ENCODE measurements around the gene FHL2. TPM values are rescaled to one million over a fixed set of nuclear protein-coding genes. Genes with fewer than 3 reads are reported as not detected.

FHL2 gene
- total and polyA plus RNA-seq, 9 donors, result 27.5 to 63.5 (median 37.4) TPM

DNA sequence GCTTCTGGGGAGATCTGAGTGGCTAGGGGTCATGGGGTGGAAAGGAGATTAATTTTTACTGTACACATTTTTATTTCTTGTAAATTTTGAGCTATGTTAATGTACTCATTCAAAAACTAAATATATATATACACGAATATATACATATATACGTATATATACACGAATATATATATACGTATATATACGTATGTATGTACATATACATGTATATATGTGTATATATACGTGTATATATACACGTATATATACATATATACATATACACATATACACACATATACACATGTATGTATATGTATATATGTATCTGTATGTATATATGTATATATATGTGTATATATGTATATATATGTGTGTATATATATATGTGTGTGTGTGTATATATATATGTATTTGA lies 3.0 kb upstream of the FHL2 start:
- WGBS (ENCODE audit: insufficient coverage), result no CpG with 5 or more reads among the region's 7 CpGs
- H3K4me3 ChIP-seq (ENCODE audit: low read length), result no peak overlapping the region
- no peak overlapping the region for H3K27ac ChIP-seq (ENCODE audit: low read length)
- H3K27me3 ChIP-seq (ENCODE audit: control insufficient read depth, insufficient read depth, low read length), result peaks cover 8% of the 10 kb centered on the region
- H3K4me1 ChIP-seq (ENCODE audit: control insufficient read depth, insufficient read depth, low read length), result peaks cover 12% of the 10 kb centered on the region
- no peaks in the 10 kb centered on the region for H3K36me3 ChIP-seq (ENCODE audit: control insufficient read depth, insufficient read depth, low read length)
- no peaks in the 10 kb centered on the region for H3K9me3 ChIP-seq (replicated peaks; ENCODE audit: control insufficient read depth, low read depth, low read length)
- DNase-seq, result no peak

DNA sequence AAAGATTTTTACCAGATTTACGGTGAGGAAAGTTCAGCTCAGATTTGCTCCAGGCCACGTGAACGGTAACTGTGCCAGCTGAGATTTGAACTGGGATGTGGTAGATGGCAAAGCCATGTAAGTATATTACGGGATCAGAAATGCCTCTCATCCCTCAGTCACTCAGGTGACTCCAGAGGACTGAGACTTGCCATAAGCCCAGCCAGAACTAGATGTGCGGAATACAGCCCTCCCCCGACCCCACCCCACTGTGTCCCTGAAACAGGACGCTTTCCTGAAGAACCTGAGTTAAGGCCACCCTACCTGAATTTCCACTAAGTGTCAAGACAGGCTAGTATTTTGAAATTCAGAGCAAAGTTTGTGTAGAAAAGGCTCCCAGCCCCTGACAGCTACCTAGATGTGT lies 1.3 kb upstream of the FHL2 start:
- Histone ChIP-seq H3K9me3 (replicated peaks; ENCODE audit: control insufficient read depth, low read depth, low read length) (no peaks in the 10 kb centered on the region), H3K27ac (ENCODE audit: low read length) (no peak overlapping the region), H3K4me3 (ENCODE audit: low read length) (no peak overlapping the region), H3K4me1 (ENCODE audit: control insufficient read depth, insufficient read depth, low read length) (peaks cover 18% of the 10 kb centered on the region), H3K36me3 (ENCODE audit: control insufficient read depth, insufficient read depth, low read length) (peaks cover 4% of the 10 kb centered on the region), H3K27me3 (ENCODE audit: control insufficient read depth, insufficient read depth, low read length) (peaks cover 8% of the 10 kb centered on the region)
- 100% methylated on average over 2 of the region's 7 CpGs for WGBS (ENCODE audit: insufficient coverage)
- DNase-seq, result no peak

- Histone ChIP-seq H3K4me1 (ENCODE audit: control insufficient read depth, insufficient read depth, low read length) (peaks cover 15% of the 10 kb centered on the region), H3K27ac (ENCODE audit: low read length) (peak overlapping the region; percentile 21), H3K9me3 (replicated peaks; ENCODE audit: control insufficient read depth, low read depth, low read length) (no peaks in the 10 kb centered on the region), H3K4me3 (ENCODE audit: low read length) (peak overlapping the region; percentile 35), H3K27me3 (ENCODE audit: control insufficient read depth, insufficient read depth, low read length) (peaks cover 8% of the 10 kb centered on the region), H3K36me3 (ENCODE audit: control insufficient read depth, insufficient read depth, low read length) (peaks cover 4% of the 10 kb centered on the region)
- DNase-seq, result no peak
- 45% methylated on average over 29 of the region's 38 CpGs for WGBS (ENCODE audit: insufficient coverage)
Observed at GRCh38 chr2:105399207-105399861, 483 bp upstream of the FHL2 start.

GRCh38 chr2:105397953-105398335 lies 907 bp downstream of the FHL2 start:
- Histone ChIP-seq H3K4me3 (ENCODE audit: low read length) (peak overlapping the region; percentile 78), H3K27ac (ENCODE audit: low read length) (peak overlapping the region; percentile 79), H3K27me3 (ENCODE audit: control insufficient read depth, insufficient read depth, low read length) (peaks cover 8% of the 10 kb centered on the region), H3K36me3 (ENCODE audit: control insufficient read depth, insufficient read depth, low read length) (peaks cover 4% of the 10 kb centered on the region), H3K9me3 (replicated peaks; ENCODE audit: control insufficient read depth, low read depth, low read length) (no peaks in the 10 kb centered on the region), H3K4me1 (ENCODE audit: control insufficient read depth, insufficient read depth, low read length) (peaks cover 22% of the 10 kb centered on the region)
- WGBS (ENCODE audit: insufficient coverage), result no CpG with 5 or more reads among the region's 6 CpGs
- no peak for DNase-seq

GRCh38 chr2:105397025-105397722 lies 1.7 kb downstream of the FHL2 start:
- Histone ChIP-seq H3K36me3 (ENCODE audit: control insufficient read depth, insufficient read depth, low read length) (peaks cover 4% of the 10 kb centered on the region), H3K4me1 (ENCODE audit: control insufficient read depth, insufficient read depth, low read length) (peaks cover 22% of the 10 kb centered on the region), H3K4me3 (ENCODE audit: low read length) (peak overlapping the region; percentile 78), H3K27ac (ENCODE audit: low read length) (no peak overlapping the region), H3K27me3 (ENCODE audit: control insufficient read depth, insufficient read depth, low read length) (peaks cover 8% of the 10 kb centered on the region), H3K9me3 (replicated peaks; ENCODE audit: control insufficient read depth, low read depth, low read length) (no peaks in the 10 kb centered on the region)
- 78% methylated on average over 4 of the region's 13 CpGs for WGBS (ENCODE audit: insufficient coverage)
- no peak for DNase-seq

- peaks cover 8% of the 10 kb centered on the region for H3K27me3 ChIP-seq (ENCODE audit: control insufficient read depth, insufficient read depth, low read length)
- no peak for DNase-seq
- peaks cover 22% of the 10 kb centered on the region for H3K4me1 ChIP-seq (ENCODE audit: control insufficient read depth, insufficient read depth, low read length)
- H3K27ac ChIP-seq (ENCODE audit: low read length), result no peak overlapping the region
- 98% methylated on average over 6 of the region's 12 CpGs for WGBS (ENCODE audit: insufficient coverage)
- no peak overlapping the region for H3K4me3 ChIP-seq (ENCODE audit: low read length)
- no peaks in the 10 kb centered on the region for H3K9me3 ChIP-seq (replicated peaks; ENCODE audit: control insufficient read depth, low read depth, low read length)
- H3K36me3 ChIP-seq (ENCODE audit: control insufficient read depth, insufficient read depth, low read length), result peaks cover 4% of the 10 kb centered on the region
Observed at GRCh38 chr2:105396254-105397024, 2.4 kb downstream of the FHL2 start.

DNA sequence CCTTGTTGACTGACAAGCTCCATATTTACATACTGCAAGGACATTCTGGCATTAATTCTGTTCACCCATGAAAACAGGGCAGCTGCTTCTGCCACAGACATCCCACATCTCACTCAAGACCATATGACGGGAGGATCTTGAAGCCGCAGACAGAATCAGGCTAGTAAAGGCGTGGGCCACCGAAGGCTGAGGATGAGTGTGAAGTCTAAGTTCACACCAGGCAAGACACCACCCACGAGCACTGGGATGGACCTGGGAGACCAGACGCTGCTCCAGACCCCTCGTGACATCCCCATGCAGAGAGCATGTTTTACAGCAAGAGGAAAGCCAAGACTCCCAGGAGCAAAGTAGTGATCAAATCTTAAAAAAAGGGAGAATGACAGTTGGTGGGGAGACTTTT lies 3.2 kb downstream of the FHL2 start:
- Histone ChIP-seq H3K4me3 (ENCODE audit: low read length) (no peak overlapping the region), H3K27me3 (ENCODE audit: control insufficient read depth, insufficient read depth, low read length) (peaks cover 8% of the 10 kb centered on the region), H3K36me3 (ENCODE audit: control insufficient read depth, insufficient read depth, low read length) (peaks cover 4% of the 10 kb centered on the region), H3K27ac (ENCODE audit: low read length) (no peak overlapping the region), H3K9me3 (replicated peaks; ENCODE audit: control insufficient read depth, low read depth, low read length) (no peaks in the 10 kb centered on the region), H3K4me1 (ENCODE audit: control insufficient read depth, insufficient read depth, low read length) (peaks cover 22% of the 10 kb centered on the region)
- 89% methylated on average over 5 of the region's 7 CpGs for WGBS (ENCODE audit: insufficient coverage)
- no peak for DNase-seq

- 87% methylated on average over 6 of the region's 12 CpGs for WGBS (ENCODE audit: insufficient coverage)
Observed at GRCh38 chr2:105394951-105395611, 3.8 kb downstream of the FHL2 start.

GRCh38 chr2:105393373-105394055 lies 5.3 kb downstream of the FHL2 start:
- DNase-seq, result peak; percentile 67

More at GRCh38 chr2:105394951-105395611, 3.8 kb downstream of the FHL2 start:
- no peak overlapping the region for H3K4me3 ChIP-seq (ENCODE audit: low read length)
- H3K9me3 ChIP-seq (replicated peaks; ENCODE audit: control insufficient read depth, low read depth, low read length), result no peaks in the 10 kb centered on the region
- H3K27me3 ChIP-seq (ENCODE audit: control insufficient read depth, insufficient read depth, low read length), result peaks cover 8% of the 10 kb centered on the region
- H3K27ac ChIP-seq (ENCODE audit: low read length), result no peak overlapping the region
- no peak for DNase-seq
- H3K36me3 ChIP-seq (ENCODE audit: control insufficient read depth, insufficient read depth, low read length), result peaks cover 4% of the 10 kb centered on the region
- peaks cover 22% of the 10 kb centered on the region for H3K4me1 ChIP-seq (ENCODE audit: control insufficient read depth, insufficient read depth, low read length)

More at GRCh38 chr2:105393373-105394055, 5.3 kb downstream of the FHL2 start:
- Histone ChIP-seq H3K27ac (ENCODE audit: low read length) (no peak overlapping the region), H3K27me3 (ENCODE audit: control insufficient read depth, insufficient read depth, low read length) (no peaks in the 10 kb centered on the region), H3K4me3 (ENCODE audit: low read length) (no peak overlapping the region), H3K9me3 (replicated peaks; ENCODE audit: control insufficient read depth, low read depth, low read length) (no peaks in the 10 kb centered on the region), H3K4me1 (ENCODE audit: control insufficient read depth, insufficient read depth, low read length) (peaks cover 24% of the 10 kb centered on the region), H3K36me3 (ENCODE audit: control insufficient read depth, insufficient read depth, low read length) (peaks cover 4% of the 10 kb centered on the region)
- 56% methylated on average over 5 of the region's 13 CpGs for WGBS (ENCODE audit: insufficient coverage)
